Vagina (tissue), 2 donors: ENCODE results near the gene WSB1.

ENCODE experiments used
- POLR2A ChIP-seq, 2 donors: fragments of 450-650 bp; IDR thresholded peaks; one replicate each; pipeline ENCODE4 v1.6.1; 2017; ENCODE audit warnings: antibody characterized with exemption in 2 of 2, mild to moderate bottlenecking in 2 of 2, moderate library complexity in 2 of 2
- POLR2AphosphoS5 ChIP-seq, 2 donors: sonication (generic); formaldehyde crosslinking; IDR thresholded peaks; one replicate each; pipeline ENCODE4 v1.9.0; 2017; ENCODE audit warnings: antibody characterized with exemption in 2 of 2, mild to moderate bottlenecking in 2 of 2, low read depth in 1 of 2; ENCODE audit not compliant: insufficient read depth in 1 of 2
- TF ChIP-seq, protein P1 (sequence below), 3 experiments: fragments of 450-650 bp in 2 of 3; fragments of 200-600 bp in 1 of 3; sonication (generic) in 1 of 3; IDR thresholded peaks; one replicate each; pipeline ENCODE4 v1.5.1; 2017 to 2019; ENCODE audit warnings: antibody characterized with exemption in 3 of 3, mild to moderate bottlenecking in 2 of 3, moderate library complexity in 2 of 3

DNA sequence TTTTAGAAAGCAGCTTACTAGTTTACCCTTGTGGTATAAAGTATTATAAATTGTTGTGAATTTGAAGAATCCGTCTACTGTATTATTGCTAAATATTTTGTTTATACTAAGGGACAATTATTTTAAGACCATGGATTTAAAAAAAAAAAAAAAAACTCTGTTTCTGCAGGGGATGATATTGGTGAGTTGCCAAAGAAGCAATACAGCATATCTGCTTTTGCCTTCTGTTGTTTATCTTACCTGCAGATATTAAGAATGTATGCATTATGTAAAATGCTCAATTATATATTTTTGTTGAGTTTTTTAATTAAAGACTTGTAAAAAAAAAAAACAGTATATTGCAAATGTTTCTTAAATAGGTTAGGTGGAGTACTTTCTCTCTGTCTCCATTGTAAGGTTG, 19.4 kb downstream of the WSB1 start:
- TF ChIP-seq POLR2A (IDR thresholded peaks at IDR 0.05) (no peak), POLR2AphosphoS5 (IDR thresholded peaks at IDR 0.05; ENCODE audit: insufficient read depth in 1 of 2, low read depth in 1 of 2) (no peak)
- TF ChIP-seq, protein P1, sequence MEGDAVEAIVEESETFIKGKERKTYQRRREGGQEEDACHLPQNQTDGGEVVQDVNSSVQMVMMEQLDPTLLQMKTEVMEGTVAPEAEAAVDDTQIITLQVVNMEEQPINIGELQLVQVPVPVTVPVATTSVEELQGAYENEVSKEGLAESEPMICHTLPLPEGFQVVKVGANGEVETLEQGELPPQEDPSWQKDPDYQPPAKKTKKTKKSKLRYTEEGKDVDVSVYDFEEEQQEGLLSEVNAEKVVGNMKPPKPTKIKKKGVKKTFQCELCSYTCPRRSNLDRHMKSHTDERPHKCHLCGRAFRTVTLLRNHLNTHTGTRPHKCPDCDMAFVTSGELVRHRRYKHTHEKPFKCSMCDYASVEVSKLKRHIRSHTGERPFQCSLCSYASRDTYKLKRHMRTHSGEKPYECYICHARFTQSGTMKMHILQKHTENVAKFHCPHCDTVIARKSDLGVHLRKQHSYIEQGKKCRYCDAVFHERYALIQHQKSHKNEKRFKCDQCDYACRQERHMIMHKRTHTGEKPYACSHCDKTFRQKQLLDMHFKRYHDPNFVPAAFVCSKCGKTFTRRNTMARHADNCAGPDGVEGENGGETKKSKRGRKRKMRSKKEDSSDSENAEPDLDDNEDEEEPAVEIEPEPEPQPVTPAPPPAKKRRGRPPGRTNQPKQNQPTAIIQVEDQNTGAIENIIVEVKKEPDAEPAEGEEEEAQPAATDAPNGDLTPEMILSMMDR (IDR thresholded peaks at IDR 0.05), result no peak
